HUES48 (cell line): ENCODE data around the gene CNKSR2.

Source experiments
- H3K27ac ChIP-seq: one replicate; pipeline ENCODE4 v1.7.0; 2013; ENCODE audit warnings: low read depth, low read length, inconsistent platforms
- H3K27me3 ChIP-seq: 2 replicates; pipeline ENCODE4 v1.6.1; 2013; ENCODE audit warnings: mild to moderate bottlenecking, low read length; ENCODE audit not compliant: control insufficient read depth, insufficient read depth
- H3K36me3 ChIP-seq: 2 replicates; pipeline ENCODE4 v1.6.1; 2013; ENCODE audit warnings: low read length; ENCODE audit not compliant: control insufficient read depth, insufficient read depth
- H3K4me1 ChIP-seq: 2 replicates; pipeline ENCODE4 v1.6.1; 2013; ENCODE audit warnings: mild to moderate bottlenecking, low read length; ENCODE audit not compliant: control insufficient read depth, insufficient read depth
- H3K4me3 ChIP-seq: 2 replicates; pipeline ENCODE4 v1.5.1; 2013; ENCODE audit warnings: mild to moderate bottlenecking, low read depth, low read length
- H3K9ac ChIP-seq: 2 replicates; pipeline ENCODE4 v1.6.1; 2013; ENCODE audit warnings: mild to moderate bottlenecking, low read depth, low read length, moderate library complexity
- H3K9me3 ChIP-seq: 2 replicates; pipeline ENCODE4 v1.6.1; 2013; ENCODE audit warnings: low read length; ENCODE audit not compliant: control insufficient read depth, insufficient read depth

Gene CNKSR2

GRCh38 chrX:21700967-21701366, 326.7 kb downstream of the CNKSR2 start:
- Histone ChIP-seq H3K4me1 (peaks cover 10% of the 10 kb centered on the region), H3K4me3 (no peak overlapping the region)

GRCh38 chrX:21702725-21703124, 328.5 kb downstream of the CNKSR2 start:
- no peaks in the 10 kb centered on the region for H3K27me3 ChIP-seq

More at GRCh38 chrX:21700967-21701366, 326.7 kb downstream of the CNKSR2 start:
- no peak overlapping the region for H3K9ac ChIP-seq
- no peaks in the 10 kb centered on the region for H3K36me3 ChIP-seq
- no peak overlapping the region for H3K27ac ChIP-seq
- no peaks in the 10 kb centered on the region for H3K27me3 ChIP-seq
- no peaks in the 10 kb centered on the region for H3K9me3 ChIP-seq

More at GRCh38 chrX:21702725-21703124, 328.5 kb downstream of the CNKSR2 start:
- Histone ChIP-seq H3K9ac (no peak overlapping the region), H3K4me3 (no peak overlapping the region), H3K4me1 (peaks cover 10% of the 10 kb centered on the region), H3K36me3 (no peaks in the 10 kb centered on the region), H3K27ac (no peak overlapping the region), H3K9me3 (no peaks in the 10 kb centered on the region)
